HFFc6 (cell line): ENCODE measurements around the gene SULT1E1. TPM values are rescaled to one million over a fixed set of nuclear protein-coding genes. Genes with fewer than 3 reads are reported as not detected.

ENCODE experiments used
- DNase-seq: peaks from one replicate; pipeline ENCODE4 v3.0.0-alpha.2; 2018
- H3K27ac Mint-ChIP-seq: 2 replicates; pipeline ENCODE4 v1.8.0; 2020; ENCODE audit warnings: mild to moderate bottlenecking, mixed read lengths
- H3K27me3 Mint-ChIP-seq: 2 replicates; pipeline ENCODE4 v1.8.0; 2021; ENCODE audit warnings: mild to moderate bottlenecking, moderate library complexity, mixed read lengths; ENCODE audit not compliant: insufficient read depth
- H3K36me3 Mint-ChIP-seq: 2 replicates; pipeline ENCODE4 v1.8.0; 2021; ENCODE audit warnings: low read depth, mixed read lengths
- H3K4me1 Mint-ChIP-seq: 2 replicates; pipeline ENCODE4 v1.8.0; 2020; ENCODE audit warnings: low read depth, mixed read lengths
- H3K4me3 Mint-ChIP-seq: 2 replicates; pipeline ENCODE4 v1.8.0; 2020; ENCODE audit warnings: mild to moderate bottlenecking, moderate library complexity, mixed read lengths
- H3K9me3 Mint-ChIP-seq: 2 replicates; pipeline ENCODE4 v1.8.0; 2020; ENCODE audit warnings: mild to moderate bottlenecking, mixed read lengths
- total RNA-seq, 6 experiments: library from RNA; stranded (reverse); fragmentation: NEBNext Ultra II Directional; extraction: Animal tissue kit (Norgen Biotek cat#: 25700); gene quantifications; 2 replicates in 1 of 6; 3 replicates in 5 of 6; pipeline ENCODE4 v1.2.3, GENCODE V29; 2021
- TF ChIP-seq, protein P1 (sequence below): fragments of 200-600 bp; sonication (generic); IDR thresholded peaks from 2 replicates; pipeline ENCODE4 v1.5.0; 2021; ENCODE audit warnings: antibody characterized with exemption, mild to moderate bottlenecking

SULT1E1 gene
- total RNA-seq, 6 experiments from 2014 or later: not detected

DNA sequence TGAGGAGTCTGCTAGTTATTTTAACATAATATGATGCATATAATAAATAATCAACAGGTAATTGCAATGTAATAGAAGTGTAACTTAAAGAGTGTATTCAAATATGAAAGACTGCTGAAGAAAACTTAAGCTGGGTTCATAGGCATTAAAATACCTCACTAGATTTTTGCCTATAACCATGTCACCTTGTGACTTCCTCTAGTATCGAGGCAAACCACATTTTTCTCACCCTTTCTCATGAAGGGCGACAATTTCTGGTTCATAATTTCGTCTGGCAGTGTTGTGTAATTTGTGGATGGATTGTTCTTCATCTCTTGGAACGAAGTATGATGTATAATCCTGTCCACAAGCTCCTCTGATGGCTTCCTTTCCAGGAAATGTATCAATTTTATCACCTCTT, 16.0 kb downstream of the SULT1E1 start:
- Mint-ChIP-seq H3K4me1 (no peaks in the 10 kb centered on the region), H3K27me3 (no peaks in the 10 kb centered on the region), H3K4me3 (no peak overlapping the region), H3K27ac (no peak overlapping the region), H3K9me3 (peaks cover 16% of the 10 kb centered on the region), H3K36me3 (no peaks in the 10 kb centered on the region)
- DNase-seq: no peak
- TF ChIP-seq, protein P1, sequence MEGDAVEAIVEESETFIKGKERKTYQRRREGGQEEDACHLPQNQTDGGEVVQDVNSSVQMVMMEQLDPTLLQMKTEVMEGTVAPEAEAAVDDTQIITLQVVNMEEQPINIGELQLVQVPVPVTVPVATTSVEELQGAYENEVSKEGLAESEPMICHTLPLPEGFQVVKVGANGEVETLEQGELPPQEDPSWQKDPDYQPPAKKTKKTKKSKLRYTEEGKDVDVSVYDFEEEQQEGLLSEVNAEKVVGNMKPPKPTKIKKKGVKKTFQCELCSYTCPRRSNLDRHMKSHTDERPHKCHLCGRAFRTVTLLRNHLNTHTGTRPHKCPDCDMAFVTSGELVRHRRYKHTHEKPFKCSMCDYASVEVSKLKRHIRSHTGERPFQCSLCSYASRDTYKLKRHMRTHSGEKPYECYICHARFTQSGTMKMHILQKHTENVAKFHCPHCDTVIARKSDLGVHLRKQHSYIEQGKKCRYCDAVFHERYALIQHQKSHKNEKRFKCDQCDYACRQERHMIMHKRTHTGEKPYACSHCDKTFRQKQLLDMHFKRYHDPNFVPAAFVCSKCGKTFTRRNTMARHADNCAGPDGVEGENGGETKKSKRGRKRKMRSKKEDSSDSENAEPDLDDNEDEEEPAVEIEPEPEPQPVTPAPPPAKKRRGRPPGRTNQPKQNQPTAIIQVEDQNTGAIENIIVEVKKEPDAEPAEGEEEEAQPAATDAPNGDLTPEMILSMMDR: no peak

- Mint-ChIP-seq H3K4me3 (no peak overlapping the region), H3K9me3 (peaks cover 16% of the 10 kb centered on the region), H3K27me3 (no peaks in the 10 kb centered on the region), H3K27ac (no peak overlapping the region), H3K4me1 (no peaks in the 10 kb centered on the region), H3K36me3 (no peaks in the 10 kb centered on the region)
- DNase-seq: no peak
- TF ChIP-seq, protein P1: no peak
Observed at GRCh38 chr4:69843301-69843700, 16.6 kb downstream of the SULT1E1 start.

GRCh38 chr4:69838977-69839376, 21.0 kb downstream of the SULT1E1 start:
- Mint-ChIP-seq H3K27ac (no peak overlapping the region), H3K27me3 (no peaks in the 10 kb centered on the region), H3K4me3 (no peak overlapping the region), H3K9me3 (peaks cover 10% of the 10 kb centered on the region), H3K4me1 (no peaks in the 10 kb centered on the region), H3K36me3 (no peaks in the 10 kb centered on the region)
- TF ChIP-seq, protein P1: no peak
- no peak for DNase-seq

DNA sequence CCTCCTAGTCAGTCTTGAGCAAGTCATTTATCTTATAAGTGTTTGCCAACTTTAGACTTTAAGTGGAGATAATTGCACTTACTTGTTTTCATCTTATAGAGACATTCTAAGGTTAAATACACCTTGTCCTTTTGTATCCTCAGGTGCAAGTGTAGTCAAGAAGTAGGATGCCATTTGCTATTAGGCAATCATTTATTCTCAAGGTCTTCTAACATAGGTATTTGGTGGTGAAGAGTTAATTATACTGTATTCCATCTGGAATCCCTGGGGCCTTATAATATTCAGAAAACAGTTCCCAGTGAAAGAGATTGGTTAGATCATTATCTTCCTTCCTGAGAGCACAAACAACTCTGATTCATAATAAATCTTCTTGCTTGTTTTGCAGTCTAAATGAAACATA, 23.7 kb downstream of the SULT1E1 start:
- no peak overlapping the region for H3K27ac Mint-ChIP-seq
- no peaks in the 10 kb centered on the region for H3K4me1 Mint-ChIP-seq
- no peak overlapping the region for H3K4me3 Mint-ChIP-seq
- no peaks in the 10 kb centered on the region for H3K27me3 Mint-ChIP-seq
- TF ChIP-seq, protein P1: no peak
- no peaks in the 10 kb centered on the region for H3K36me3 Mint-ChIP-seq
- DNase-seq: no peak
- peaks cover 8% of the 10 kb centered on the region for H3K9me3 Mint-ChIP-seq

DNA sequence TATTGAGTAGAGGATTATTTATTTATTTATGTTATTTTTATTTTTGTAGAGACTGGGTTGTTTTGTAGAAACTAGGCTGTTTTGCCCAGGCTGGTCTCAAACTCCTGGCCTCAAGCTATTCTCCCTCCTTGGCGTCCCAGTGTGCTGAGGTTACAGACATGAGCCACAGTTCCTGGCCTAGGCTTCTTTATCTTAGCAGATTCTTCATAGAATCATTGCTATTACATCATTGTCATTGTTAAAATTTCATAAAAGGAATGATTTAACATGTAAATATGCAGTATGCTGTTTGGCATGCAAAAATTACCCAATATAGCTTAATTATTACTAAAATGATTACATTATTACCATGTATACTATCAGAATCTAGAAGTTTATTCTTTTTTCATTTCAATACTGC, 24.2 kb downstream of the SULT1E1 start:
- Mint-ChIP-seq H3K9me3 (peaks cover 11% of the 10 kb centered on the region), H3K4me3 (no peak overlapping the region), H3K27ac (no peak overlapping the region), H3K4me1 (no peaks in the 10 kb centered on the region), H3K27me3 (no peaks in the 10 kb centered on the region), H3K36me3 (no peaks in the 10 kb centered on the region)
- TF ChIP-seq, protein P1: no peak
- DNase-seq: no peak

- DNase-seq: no peak
- Mint-ChIP-seq H3K27ac (no peak overlapping the region), H3K4me3 (no peak overlapping the region), H3K36me3 (0 out of 2 replicates have a peak, but pooled peaks cover 1% of the 10 kb centered on the region), H3K9me3 (peaks cover 29% of the 10 kb centered on the region), H3K4me1 (no peaks in the 10 kb centered on the region), H3K27me3 (no peaks in the 10 kb centered on the region; the same call in 1 of the 2 replicates)
- TF ChIP-seq, protein P1: no peak
Observed at GRCh38 chr4:69833251-69833650, 26.7 kb downstream of the SULT1E1 start.
